WERI-Rb-1 (cell line): Measurements from ENCODE around the gene SYT11.
"Not testable (repeated sequence)": the region's sequence is repeated elsewhere in the genome, so short reads cannot be mapped to it uniquely, and the experiment has no call there.

Experiments
- DNase-seq: peaks from one replicate; pipeline ENCODE4 v3.0.0-alpha.2; 2020
- H3K27ac ChIP-seq: fragments of 250-450 bp; sonication (Bioruptor Pico); 2 replicates; pipeline ENCODE4 v1.5.1; 2020; ENCODE audit warnings: mild to moderate bottlenecking, moderate library complexity
- H3K27me3 ChIP-seq: fragments of 250-450 bp; sonication (Bioruptor Pico); 2 replicates; pipeline ENCODE4 v1.5.1; 2021; ENCODE audit warnings: mild to moderate bottlenecking, low read depth, moderate library complexity; ENCODE audit not compliant: insufficient read depth, severe bottlenecking
- H3K36me3 ChIP-seq: fragments of 250-450 bp; sonication (Bioruptor Pico); 2 replicates; pipeline ENCODE4 v1.5.1; 2020; ENCODE audit warnings: mild to moderate bottlenecking, moderate library complexity
- H3K4me3 ChIP-seq: 2 replicates; pipeline ENCODE4 v1.5.1; 2011; ENCODE audit warnings: low read depth, mild to moderate bottlenecking, control low read depth, low read length
- H3K9me3 ChIP-seq: fragments of 250-450 bp; sonication (Bioruptor Pico); 2 replicates; pipeline ENCODE4 v1.5.1; 2021; ENCODE audit warnings: mild to moderate bottlenecking, moderate library complexity; ENCODE audit not compliant: severe bottlenecking
- CTCF ChIP-seq: IDR thresholded peaks from 2 replicates; pipeline ENCODE4 v1.5.1; 2011; ENCODE audit warnings: low read depth, mild to moderate bottlenecking, control low read depth, inconsistent platforms, low read length

SYT11 gene

GRCh38 chr1:155918660-155919059, 59.3 kb downstream of the SYT11 start:
- Histone ChIP-seq H3K36me3 (peaks cover 98% of the 10 kb centered on the region), H3K27ac (no peak overlapping the region), H3K9me3 (no peaks in the 10 kb centered on the region), H3K4me3 (no peak overlapping the region), H3K27me3 (no peaks in the 10 kb centered on the region)
- DNase-seq: no peak
- no peak for TF ChIP-seq CTCF

DNA sequence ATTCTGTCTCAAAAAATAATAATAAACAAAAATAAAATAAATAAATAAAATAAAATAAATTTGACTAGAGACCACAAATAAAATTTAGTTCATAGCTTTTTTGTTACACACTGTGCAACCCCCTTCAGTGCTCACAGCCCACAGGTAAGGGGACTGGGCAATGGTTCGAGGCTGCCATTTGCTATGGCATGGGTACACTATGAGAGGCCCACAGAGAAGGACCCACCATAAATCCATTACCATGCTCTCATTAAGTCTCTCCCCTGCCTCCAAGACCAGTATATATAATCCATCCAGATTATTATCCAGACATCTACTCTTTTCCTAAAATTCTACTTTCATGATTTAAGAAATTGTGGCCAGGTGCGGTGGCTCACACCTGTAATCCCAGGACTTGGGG, 60.4 kb downstream of the SYT11 start:
- Histone ChIP-seq H3K27ac (no peak overlapping the region), H3K36me3 (peaks cover 98% of the 10 kb centered on the region), H3K4me3 (no peak overlapping the region), H3K9me3 (no peaks in the 10 kb centered on the region), H3K27me3 (no peaks in the 10 kb centered on the region)
- no peak for TF ChIP-seq CTCF
- no peak for DNase-seq

- no peak for DNase-seq
- Histone ChIP-seq H3K36me3 (peaks cover 98% of the 10 kb centered on the region), H3K27me3 (no peaks in the 10 kb centered on the region), H3K4me3 (no peak overlapping the region), H3K27ac (no peak overlapping the region), H3K9me3 (no peaks in the 10 kb centered on the region)
- TF ChIP-seq CTCF: no peak
Observed at GRCh38 chr1:155920717-155921116, 61.4 kb downstream of the SYT11 start.

DNA sequence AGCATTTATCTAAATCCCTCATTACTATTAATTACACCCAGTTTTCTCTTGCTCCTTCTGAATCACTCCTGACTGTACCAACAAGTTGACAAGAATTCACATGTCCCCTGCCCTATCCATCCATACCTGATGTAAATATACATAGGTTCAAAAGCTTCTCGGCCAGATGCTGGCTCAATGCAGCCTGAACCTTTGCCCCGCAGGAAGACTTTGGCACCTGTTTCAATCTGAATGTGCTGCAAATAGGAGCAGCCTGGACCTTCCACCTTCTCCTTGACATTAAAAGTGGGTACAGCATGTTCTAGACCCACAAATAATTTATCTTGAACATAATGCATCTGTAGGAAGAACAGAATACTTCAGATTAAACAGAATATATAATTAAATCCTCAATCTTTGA, 66.1 kb downstream of the SYT11 start:
- Histone ChIP-seq H3K36me3 (peaks cover 100% of the 10 kb centered on the region), H3K4me3 (no peak overlapping the region), H3K9me3 (no peaks in the 10 kb centered on the region), H3K27me3 (no peaks in the 10 kb centered on the region), H3K27ac (no peak overlapping the region)
- no peak for DNase-seq
- TF ChIP-seq CTCF: no peak

GRCh38 chr1:155929057-155929456, 69.7 kb downstream of the SYT11 start:
- Histone ChIP-seq H3K9me3 (no peaks in the 10 kb centered on the region), H3K4me3 (no peak overlapping the region), H3K36me3 (peaks cover 100% of the 10 kb centered on the region), H3K27me3 (no peaks in the 10 kb centered on the region), H3K27ac (no peak overlapping the region)
- DNase-seq: no peak
- no peak for TF ChIP-seq CTCF

DNA sequence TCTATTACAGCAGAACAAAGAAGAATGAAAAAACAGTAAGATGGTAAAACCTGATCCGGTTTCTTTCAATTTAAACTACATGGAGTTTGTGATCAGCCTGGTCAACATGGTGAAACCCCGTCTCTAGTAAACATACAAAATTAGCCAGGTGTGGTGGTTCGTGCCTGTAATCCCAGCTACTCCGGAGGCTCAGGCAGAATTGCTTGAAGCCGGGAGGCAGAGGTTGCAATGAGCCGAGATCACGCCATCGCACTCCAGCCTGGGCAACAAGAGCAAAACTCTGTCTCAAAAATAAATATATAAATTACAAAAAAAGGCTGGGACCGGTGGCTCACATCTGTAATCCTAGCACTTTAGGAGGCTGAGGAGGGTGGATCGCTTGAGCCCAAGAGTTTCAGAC, 71.4 kb downstream of the SYT11 start:
- H3K27ac ChIP-seq: not testable (repeated sequence)

More for the DNA sequence above, 71.4 kb downstream of the SYT11 start:
- peaks cover 85% of the 10 kb centered on the region for H3K36me3 ChIP-seq
- not testable (repeated sequence) for H3K9me3 ChIP-seq, DNase-seq, H3K27me3 ChIP-seq, H3K4me3 ChIP-seq
